Measurements from ENCODE around the gene BATF. TPM values are rescaled to one million over a fixed set of nuclear protein-coding genes. Genes with fewer than 3 reads are reported as not detected.

BATF gene
- total and polyA plus RNA-seq, 5 experiments from 2014 or later = 5.5 to 32.2 (median 22.7) TPM

GRCh38 chr14:75492832-75493591 lies 29.3 kb upstream of the BATF start:
- Mint-ChIP-seq H3K4me3 (no peak overlapping the region), H3K27me3 (peaks cover 0 to 6% (median 0%) of the 10 kb centered on the region in 5 donors), H3K27ac (peak overlapping the region in 3 of 10 donors; percentile 4 to 75 (median 39)), H3K9me3 (no peaks in the 10 kb centered on the region), H3K36me3 (no peaks in the 10 kb centered on the region), H3K4me1 (peaks cover 10 to 19% (median 14%) of the 10 kb centered on the region in 4 donors)
- ATAC-seq (no peak), DNase-seq (no peak)
- POLR2A ChIA-PET = no interaction called here

DNA sequence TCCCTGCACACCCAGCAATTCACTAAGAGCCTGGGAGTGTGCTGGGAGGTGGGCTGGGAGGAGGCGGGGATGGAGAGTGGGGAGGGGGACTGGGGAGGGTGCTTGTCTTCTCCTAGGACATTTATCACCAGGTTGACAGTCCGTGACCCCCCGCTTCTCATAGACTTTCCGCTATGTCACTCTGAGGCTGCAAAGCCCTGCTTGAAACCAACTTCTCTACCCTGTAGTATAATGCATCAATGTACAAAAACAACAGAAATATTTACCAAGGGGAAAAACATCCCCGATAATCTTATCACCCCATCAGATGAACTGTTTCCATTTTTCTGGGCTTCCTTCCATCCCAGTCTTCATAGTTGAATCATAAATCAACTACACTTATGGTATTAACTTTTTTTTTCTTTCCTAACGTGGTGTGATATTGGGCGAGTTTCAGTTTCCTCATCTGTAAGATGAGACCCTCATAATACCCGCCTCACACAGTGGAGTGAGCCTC lies 28.6 kb upstream of the BATF start:
- DNase-seq (no peak), ATAC-seq (no peak)
- H3K36me3 Mint-ChIP-seq = no peaks in the 10 kb centered on the region
- H3K9me3 Mint-ChIP-seq = no peaks in the 10 kb centered on the region
- peaks cover 0 to 6% (median 0%) of the 10 kb centered on the region in 5 donors for H3K27me3 Mint-ChIP-seq
- H3K27ac Mint-ChIP-seq = peak overlapping the region in 1 of 10 donors; percentile 7
- no peak overlapping the region for H3K4me3 Mint-ChIP-seq
- POLR2A ChIA-PET = no interaction called here
- H3K4me1 Mint-ChIP-seq = peaks cover 9 to 18% (median 13%) of the 10 kb centered on the region in 4 donors

DNA sequence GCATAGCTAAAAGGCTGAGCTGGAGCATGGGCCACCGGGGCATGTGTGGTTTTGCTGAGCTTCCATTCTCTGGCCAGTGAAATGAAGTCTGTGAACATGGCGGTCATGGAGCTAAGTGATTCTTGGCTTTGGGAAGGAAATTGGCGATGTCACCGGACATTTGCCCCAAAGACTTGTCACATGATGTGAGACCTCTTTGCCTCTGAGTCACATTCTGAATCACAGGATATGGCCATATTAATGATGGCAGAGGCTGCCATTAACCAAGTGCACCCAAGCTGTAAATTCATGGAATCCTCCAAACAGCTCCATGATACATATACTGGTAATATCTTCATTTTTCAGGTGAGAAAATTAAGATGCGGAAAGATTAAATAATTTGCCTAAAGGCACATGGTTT lies 27.4 kb upstream of the BATF start:
- H3K27me3 Mint-ChIP-seq = peaks cover 0 to 6% (median 0%) of the 10 kb centered on the region in 5 donors
- H3K9me3 Mint-ChIP-seq = no peaks in the 10 kb centered on the region
- H3K36me3 Mint-ChIP-seq = no peaks in the 10 kb centered on the region
- no peak overlapping the region for H3K27ac Mint-ChIP-seq
- no peak for DNase-seq
- H3K4me1 Mint-ChIP-seq = peaks cover 7 to 15% (median 10%) of the 10 kb centered on the region in 4 donors
- no peak for ATAC-seq
- no peak overlapping the region for H3K4me3 Mint-ChIP-seq
- POLR2A ChIA-PET = interaction anchor here (0.6 kb wide), 1 partner anchor 185 kb away, joined by 5 read pairs; no protein-coding TSS in a partner anchor

DNA sequence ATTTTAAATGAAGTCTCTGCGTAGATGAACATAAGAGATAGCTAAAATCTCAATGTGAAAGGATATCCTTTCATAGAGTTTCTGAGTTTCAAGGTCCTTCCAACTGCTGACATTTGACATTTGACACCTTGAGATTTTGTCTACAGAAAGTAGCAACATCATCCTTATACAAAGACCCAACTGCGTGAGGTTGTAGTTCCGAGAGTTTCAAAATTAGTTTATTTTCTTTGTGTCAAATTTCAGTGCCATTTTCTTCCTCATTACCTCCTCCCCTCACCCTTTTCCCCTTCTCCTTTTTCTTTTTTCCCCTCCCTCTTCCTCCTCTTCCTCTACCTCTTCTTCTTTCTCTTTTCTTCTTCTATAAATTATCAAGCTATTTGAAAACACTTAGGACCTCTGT lies 26.9 kb upstream of the BATF start:
- Mint-ChIP-seq H3K27ac (no peak overlapping the region), H3K4me3 (no peak overlapping the region), H3K9me3 (no peaks in the 10 kb centered on the region), H3K4me1 (peaks cover 7 to 15% (median 10%) of the 10 kb centered on the region in 4 donors), H3K27me3 (peaks cover 0 to 6% (median 0%) of the 10 kb centered on the region in 5 donors), H3K36me3 (no peaks in the 10 kb centered on the region)
- POLR2A ChIA-PET = interaction anchor here (1.0 kb wide), 1 partner anchor 11 kb away, joined by 3 read pairs; no protein-coding TSS in a partner anchor
- DNase-seq = no peak
- no peak for ATAC-seq

GRCh38 chr14:75495882-75496281 lies 26.4 kb upstream of the BATF start:
- Mint-ChIP-seq H3K9me3 (no peaks in the 10 kb centered on the region), H3K36me3 (no peaks in the 10 kb centered on the region), H3K27me3 (peaks cover 0 to 6% (median 0%) of the 10 kb centered on the region in 5 donors), H3K4me3 (no peak overlapping the region), H3K4me1 (peaks cover 7 to 15% (median 10%) of the 10 kb centered on the region in 4 donors), H3K27ac (no peak overlapping the region)
- no peak for ATAC-seq
- DNase-seq = no peak
- POLR2A ChIA-PET = interaction anchor here (1.0 kb wide), 1 partner anchor 11 kb away, joined by 3 read pairs; no protein-coding TSS in a partner anchor

GRCh38 chr14:75496755-75497154 lies 25.5 kb upstream of the BATF start:
- Mint-ChIP-seq H3K27ac (peak overlapping the region in 4 of 10 donors; percentile 31 to 66 (median 59)), H3K4me1 (peaks cover 7 to 15% (median 10%) of the 10 kb centered on the region in 4 donors), H3K27me3 (peaks cover 0 to 6% (median 0%) of the 10 kb centered on the region in 5 donors), H3K9me3 (no peaks in the 10 kb centered on the region), H3K36me3 (no peaks in the 10 kb centered on the region), H3K4me3 (no peak overlapping the region)
- no peak for DNase-seq
- no peak for ATAC-seq
- POLR2A ChIA-PET = no interaction called here

DNA sequence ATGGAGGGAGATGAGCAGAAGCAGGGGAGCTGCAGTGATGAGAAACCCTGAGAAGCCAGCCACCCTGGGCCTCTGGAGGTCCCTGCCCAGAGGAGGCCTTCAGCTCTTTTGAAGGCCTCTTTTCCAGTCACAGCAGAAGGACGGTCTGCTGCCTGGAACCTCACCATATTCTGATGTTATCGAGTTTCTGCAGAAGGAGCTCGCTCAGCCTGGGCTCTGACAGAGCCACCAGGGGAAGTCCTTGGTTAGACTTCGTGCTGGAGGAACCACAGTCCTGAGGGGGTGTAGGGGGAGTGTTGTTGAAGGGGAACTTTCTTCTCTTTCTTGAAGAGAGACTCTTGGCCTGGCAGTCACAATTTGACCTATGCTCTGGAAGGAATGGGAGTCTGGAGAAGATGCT lies 25.1 kb upstream of the BATF start:
- Mint-ChIP-seq H3K27me3 (peaks cover 0 to 6% (median 0%) of the 10 kb centered on the region in 5 donors), H3K4me1 (peaks cover 7 to 15% (median 10%) of the 10 kb centered on the region in 4 donors), H3K36me3 (no peaks in the 10 kb centered on the region), H3K9me3 (no peaks in the 10 kb centered on the region), H3K27ac (peak overlapping the region in 5 of 10 donors; percentile 31 to 72 (median 62)), H3K4me3 (no peak overlapping the region)
- peak in 1 of 2 donors; percentile 47 for ATAC-seq
- no peak for DNase-seq
- POLR2A ChIA-PET = no interaction called here

DNA sequence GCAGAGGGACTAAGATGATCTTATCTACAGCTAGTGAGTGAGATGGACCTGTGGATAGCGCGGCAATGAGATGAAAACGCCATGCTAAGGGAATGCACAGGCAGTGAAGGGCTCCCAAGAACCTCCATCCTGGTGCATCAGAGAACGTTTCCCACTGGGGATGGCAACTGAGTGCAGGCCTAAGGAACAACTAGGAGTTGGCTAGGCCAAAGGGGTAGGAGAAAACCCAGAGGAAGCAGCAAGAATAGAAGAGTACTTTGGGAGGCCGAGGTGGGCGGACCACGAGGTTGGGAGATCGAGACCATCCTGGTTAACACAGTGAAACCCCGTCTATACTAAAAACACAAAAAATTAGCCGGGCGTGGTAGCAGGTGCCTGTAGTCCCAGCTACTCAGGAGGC lies 24.6 kb upstream of the BATF start:
- Mint-ChIP-seq H3K4me3 (no peak overlapping the region), H3K27ac (peak overlapping the region in 3 of 10 donors; percentile 53 to 72 (median 66)), H3K4me1 (peaks cover 7 to 15% (median 10%) of the 10 kb centered on the region in 4 donors), H3K27me3 (peaks cover 0 to 6% (median 0%) of the 10 kb centered on the region in 5 donors), H3K36me3 (no peaks in the 10 kb centered on the region), H3K9me3 (no peaks in the 10 kb centered on the region)
- POLR2A ChIA-PET = no interaction called here
- ATAC-seq = no peak
- DNase-seq = no peak

- no peak overlapping the region for H3K4me3 Mint-ChIP-seq
- peaks cover 0 to 10% (median 0%) of the 10 kb centered on the region in 5 donors for H3K27me3 Mint-ChIP-seq
- POLR2A ChIA-PET = interaction anchor here (0.7 kb wide), 1 partner anchor 231 kb away, joined by 3 read pairs; no protein-coding TSS in a partner anchor
- DNase-seq (no peak), ATAC-seq (no peak)
- H3K9me3 Mint-ChIP-seq = no peaks in the 10 kb centered on the region
- peaks cover 7 to 15% (median 10%) of the 10 kb centered on the region in 4 donors for H3K4me1 Mint-ChIP-seq
- H3K36me3 Mint-ChIP-seq = no peaks in the 10 kb centered on the region
- peak overlapping the region in 1 of 10 donors; percentile 5 for H3K27ac Mint-ChIP-seq
These were observed 23.0 kb upstream of the BATF start for GRCh38 chr14:75499084-75499875.

GRCh38 chr14:75501080-75501479 lies 21.2 kb upstream of the BATF start:
- H3K4me1 Mint-ChIP-seq = peaks cover 7 to 14% (median 10%) of the 10 kb centered on the region in 4 donors
- peaks cover 0 to 2% (median 0%) of the 10 kb centered on the region in 9 donors for H3K9me3 Mint-ChIP-seq
- POLR2A ChIA-PET = no interaction called here
- no peak overlapping the region for H3K4me3 Mint-ChIP-seq
- no peaks in the 10 kb centered on the region for H3K36me3 Mint-ChIP-seq
- H3K27me3 Mint-ChIP-seq = peaks cover 0 to 10% (median 0%) of the 10 kb centered on the region in 5 donors
- peak overlapping the region in 1 of 10 donors; percentile 66 for H3K27ac Mint-ChIP-seq
- ATAC-seq (no peak), DNase-seq (no peak)

- H3K27ac Mint-ChIP-seq = no peak overlapping the region
- POLR2A ChIA-PET = no interaction called here
- H3K36me3 Mint-ChIP-seq = no peaks in the 10 kb centered on the region
- H3K27me3 Mint-ChIP-seq = peaks cover 0 to 4% (median 0%) of the 10 kb centered on the region in 5 donors
- no peaks in the 10 kb centered on the region for H3K4me1 Mint-ChIP-seq
- DNase-seq (no peak), ATAC-seq (no peak)
- H3K9me3 Mint-ChIP-seq = peaks cover 0 to 8% (median 4%) of the 10 kb centered on the region in 9 donors
- no peak overlapping the region for H3K4me3 Mint-ChIP-seq
These were observed 17.9 kb upstream of the BATF start for GRCh38 chr14:75504411-75504810.

- peaks cover 0 to 27% (median 14%) of the 10 kb centered on the region in 9 donors for H3K9me3 Mint-ChIP-seq
- no peak overlapping the region for H3K4me3 Mint-ChIP-seq
- POLR2A ChIA-PET = no interaction called here
- H3K4me1 Mint-ChIP-seq = no peaks in the 10 kb centered on the region
- H3K27ac Mint-ChIP-seq = no peak overlapping the region
- ATAC-seq (no peak), DNase-seq (no peak)
- H3K27me3 Mint-ChIP-seq = peaks cover 0 to 4% (median 0%) of the 10 kb centered on the region in 5 donors
- peaks cover 0 to 5% (median 4%) of the 10 kb centered on the region in 3 donors for H3K36me3 Mint-ChIP-seq
These were observed 15.3 kb upstream of the BATF start for GRCh38 chr14:75506930-75507329.
